Stimulated activated CD8-positive, alpha-beta memory T cell treated with anti-CD3 and anti-CD28 coated beads, Interleukin-7, amount 100 ng/mL, for 4 hours (primary cell): ENCODE results near the gene NT5DC4.

Experiments
- DNase-seq, 2 donors: peaks; one replicate each; pipeline ENCODE4 v3.0.0-alpha.2; 2020; ENCODE audit warnings: low read depth in 2 of 2

Gene NT5DC4

GRCh38 chr2:112723547-112723940, 2.7 kb downstream of the NT5DC4 start:
- DNase-seq, result no peak

GRCh38 chr2:112723995-112724394, 3.2 kb downstream of the NT5DC4 start:
- DNase-seq, result no peak

GRCh38 chr2:112724591-112725525, 4.0 kb downstream of the NT5DC4 start:
- DNase-seq, result no peak

- DNase-seq, result no peak
These were observed 5.0 kb downstream of the NT5DC4 start for GRCh38 chr2:112725545-112726457.

- peak; percentile 70 to 75 for DNase-seq
These were observed 5.8 kb downstream of the NT5DC4 start for GRCh38 chr2:112726487-112727190.

- no peak for DNase-seq
These were observed 6.6 kb downstream of the NT5DC4 start for GRCh38 chr2:112727276-112728028.

GRCh38 chr2:112728029-112728362, 7.2 kb downstream of the NT5DC4 start:
- DNase-seq, result no peak

GRCh38 chr2:112728378-112729175, 7.8 kb downstream of the NT5DC4 start:
- DNase-seq, result no peak

- DNase-seq, result no peak
These were observed 9.4 kb downstream of the NT5DC4 start for GRCh38 chr2:112730216-112730615.

- no peak for DNase-seq
These were observed 10.0 kb downstream of the NT5DC4 start for GRCh38 chr2:112730791-112731190.

- no peak for DNase-seq
These were observed 10.7 kb downstream of the NT5DC4 start for GRCh38 chr2:112731479-112731878.

- DNase-seq, result no peak
These were observed 12.6 kb downstream of the NT5DC4 start for GRCh38 chr2:112733456-112733855.

GRCh38 chr2:112733871-112734270, 13.1 kb downstream of the NT5DC4 start:
- no peak for DNase-seq

- no peak for DNase-seq
These were observed 16.9 kb downstream of the NT5DC4 start for GRCh38 chr2:112737542-112738232.

GRCh38 chr2:112740527-112740926, 19.7 kb downstream of the NT5DC4 start:
- DNase-seq, result no peak

GRCh38 chr2:112749755-112750559, 29.1 kb downstream of the NT5DC4 start:
- peak; percentile 63 to 67 for DNase-seq

- DNase-seq, result no peak
These were observed 29.7 kb downstream of the NT5DC4 start for GRCh38 chr2:112750560-112750843.

GRCh38 chr2:112751451-112752197, 30.8 kb downstream of the NT5DC4 start:
- no peak for DNase-seq
